NK-92 (cell line): Measurements from ENCODE around the gene AP3S2.
"Not testable (repeated sequence)": the region's sequence is repeated elsewhere in the genome, so short reads cannot be mapped to it uniquely, and the experiment has no call there.

Experiments
- DNase-seq: peaks from one replicate; lab custom pipeline; 2025; ENCODE audit not compliant: unreplicated experiment; lab: John Stamatoyannopoulos, UW

The AP3S2 gene

GRCh38 chr15:89903858-89904130 is 10.0 kb upstream of the AP3S2 start:
- no peak for DNase-seq

DNA sequence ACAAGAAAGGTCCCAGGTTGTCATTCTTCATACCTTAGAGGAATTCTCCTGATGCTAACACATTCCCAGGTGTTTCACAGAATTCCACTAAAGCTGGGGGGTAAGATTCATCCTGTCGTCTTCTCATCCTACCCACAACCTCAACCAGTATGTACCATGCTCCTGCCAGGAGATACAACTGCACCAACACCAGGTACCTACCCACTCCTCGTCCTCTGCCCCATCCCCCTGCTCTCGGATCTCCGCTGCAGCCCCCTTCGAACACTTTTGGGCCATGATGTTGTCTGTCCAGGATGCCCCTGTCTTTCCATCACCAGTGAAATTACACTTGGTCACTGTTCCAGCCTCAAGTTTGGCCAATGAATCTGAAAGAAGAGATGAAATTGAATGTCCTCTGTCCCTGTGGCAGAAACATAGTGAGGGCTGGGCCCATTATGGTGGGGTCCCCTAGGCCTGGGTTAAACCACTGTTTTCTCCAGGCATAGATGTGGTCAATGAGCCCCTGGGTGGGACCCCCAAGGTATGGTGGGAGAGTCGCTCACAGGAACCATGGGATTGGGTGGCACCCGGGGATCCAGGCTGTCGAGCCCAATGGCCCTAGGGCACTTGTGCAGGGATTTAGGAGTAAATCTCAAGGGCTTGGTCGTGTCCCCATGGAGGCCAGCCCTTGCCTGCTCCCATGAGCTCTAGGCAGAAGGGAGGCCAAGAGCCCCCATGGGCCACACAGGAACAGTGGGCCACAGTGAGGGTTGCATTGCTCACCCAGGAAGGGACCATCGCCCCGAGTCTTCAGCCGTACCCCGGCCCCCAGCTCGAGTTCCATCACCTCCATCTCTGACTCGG is 9.4 kb upstream of the AP3S2 start:
- DNase-seq, result no peak

- no peak for DNase-seq
Measured at GRCh38 chr15:89900849-89901248, 7.1 kb upstream of the AP3S2 start.

DNA sequence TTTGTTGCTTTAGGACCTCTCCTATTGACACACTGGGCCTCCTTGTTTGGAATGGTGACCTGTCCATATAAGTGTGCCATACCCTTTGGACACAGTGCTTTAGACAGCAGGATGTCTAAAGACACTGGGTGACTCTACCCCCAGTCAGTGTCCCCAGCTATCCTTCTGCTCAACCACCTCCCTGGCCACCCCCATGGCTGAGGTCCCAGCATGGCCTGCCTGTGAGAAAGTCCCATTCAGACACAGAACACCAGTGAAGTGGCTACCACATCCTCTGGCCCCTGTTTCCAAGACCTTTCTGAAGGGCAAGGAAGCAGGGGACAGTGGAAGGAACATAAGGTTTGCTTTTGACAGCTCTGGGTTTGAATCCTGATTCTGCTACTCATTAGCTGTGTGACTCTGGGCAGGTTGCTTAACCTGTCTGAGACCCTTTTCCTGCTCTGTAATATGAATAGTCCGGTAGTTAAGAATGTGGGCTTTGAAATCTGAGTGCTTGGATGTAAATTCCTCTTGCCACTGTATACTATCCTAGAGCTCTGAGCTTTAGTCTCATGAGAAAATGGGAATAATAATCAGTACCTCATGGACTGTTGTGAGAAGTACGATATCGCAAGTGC is 6.3 kb upstream of the AP3S2 start:
- DNase-seq, result no peak

DNA sequence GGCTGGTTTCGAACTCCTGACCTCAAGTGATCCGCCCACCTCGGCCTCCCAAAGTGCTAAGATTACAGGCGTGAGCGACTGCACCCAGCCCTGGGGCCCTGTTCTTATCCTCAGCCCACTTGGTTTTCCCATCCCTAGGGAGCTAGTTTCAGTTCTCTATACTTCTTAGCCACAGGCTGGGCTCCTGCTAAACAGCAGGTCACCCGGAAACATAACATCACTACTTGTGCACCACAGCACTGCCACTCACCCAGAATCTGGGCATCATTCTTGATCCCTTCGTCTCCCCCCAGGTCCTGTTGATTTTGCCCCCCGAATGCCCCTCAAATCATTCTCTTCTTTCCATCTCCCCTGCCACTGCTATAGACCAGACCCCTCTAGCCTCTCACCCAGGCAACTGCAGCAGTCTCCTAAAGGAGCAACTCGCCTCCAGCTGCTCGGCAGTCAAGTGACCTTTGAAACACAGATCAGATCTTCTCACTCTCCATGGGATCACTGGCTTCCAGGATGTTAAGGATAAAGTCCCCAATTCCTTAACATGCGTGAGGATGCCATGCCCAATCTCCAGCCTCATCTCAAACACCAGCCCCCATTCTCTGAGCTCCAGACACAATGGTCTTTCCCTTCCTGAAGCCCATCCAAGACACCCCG is 5.6 kb upstream of the AP3S2 start:
- no peak for DNase-seq

- no peak for DNase-seq
Measured at GRCh38 chr15:89898614-89899294, 5.0 kb upstream of the AP3S2 start.

DNA sequence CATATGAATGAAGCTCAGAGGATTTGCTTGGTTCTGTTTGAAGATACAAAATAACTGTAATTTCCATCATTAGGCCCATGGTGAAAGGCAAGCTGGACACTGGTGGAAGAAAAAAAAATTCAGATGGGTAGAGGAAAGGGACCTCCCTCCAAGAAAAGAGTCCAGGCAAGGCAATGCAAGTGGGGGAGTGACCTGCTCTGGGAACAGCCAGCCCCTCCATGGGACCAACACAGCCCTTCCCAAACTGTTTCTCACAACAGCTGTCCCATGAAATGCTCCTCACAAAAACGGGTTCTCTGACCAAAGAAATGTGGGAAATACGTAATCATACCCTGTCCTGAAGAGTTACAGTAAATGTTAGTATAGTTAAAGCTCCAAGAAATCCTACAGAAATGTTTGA is 4.4 kb upstream of the AP3S2 start:
- DNase-seq, result no peak

DNA sequence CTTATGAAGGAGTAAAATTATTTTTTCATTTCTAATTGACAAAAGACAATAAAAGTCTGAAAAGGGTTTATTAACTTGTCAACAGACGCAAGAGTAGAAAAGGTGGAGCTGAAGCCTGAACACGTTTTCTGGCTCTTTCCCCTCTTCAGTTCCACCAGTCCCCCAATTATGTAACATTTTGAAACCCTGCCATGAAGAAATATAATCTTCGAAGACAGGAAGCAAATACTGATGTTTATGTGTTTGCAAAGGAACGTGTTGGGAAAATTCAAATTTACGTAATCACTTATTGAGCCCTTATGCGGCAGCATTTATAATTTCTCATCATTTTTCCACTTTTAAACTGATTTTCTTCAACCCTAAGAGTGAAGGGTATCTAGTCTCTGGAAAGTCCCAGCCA is 767 bp downstream of the AP3S2 start:
- DNase-seq, result no peak

DNA sequence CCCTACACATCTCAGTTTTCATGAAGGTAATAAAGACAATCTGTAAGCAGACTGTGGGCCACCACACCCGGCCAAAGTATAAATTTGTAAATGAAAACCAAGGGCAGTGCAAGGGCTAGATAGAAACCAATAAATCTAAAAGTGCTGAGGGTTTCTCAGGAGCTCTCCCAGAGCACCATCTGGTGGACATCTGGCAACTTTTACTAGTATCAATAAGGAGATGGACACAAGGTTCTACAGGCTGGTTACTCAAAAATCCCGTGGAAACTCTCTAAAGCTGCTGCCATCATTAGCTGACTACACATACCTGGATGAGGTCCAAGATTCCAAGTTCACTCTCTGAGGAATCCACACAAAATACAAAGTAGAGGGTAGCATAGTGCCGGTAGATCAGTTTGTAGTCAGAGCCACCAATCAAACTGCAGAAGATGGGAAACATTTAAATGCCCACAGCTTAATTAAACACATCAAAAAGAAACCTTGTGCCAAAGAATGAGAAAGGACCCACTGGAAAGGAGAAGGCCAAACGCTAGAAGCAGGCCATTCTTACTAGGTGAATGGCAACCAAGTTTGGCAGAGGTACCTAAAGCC is 5.5 kb downstream of the AP3S2 start:
- no peak for DNase-seq

DNA sequence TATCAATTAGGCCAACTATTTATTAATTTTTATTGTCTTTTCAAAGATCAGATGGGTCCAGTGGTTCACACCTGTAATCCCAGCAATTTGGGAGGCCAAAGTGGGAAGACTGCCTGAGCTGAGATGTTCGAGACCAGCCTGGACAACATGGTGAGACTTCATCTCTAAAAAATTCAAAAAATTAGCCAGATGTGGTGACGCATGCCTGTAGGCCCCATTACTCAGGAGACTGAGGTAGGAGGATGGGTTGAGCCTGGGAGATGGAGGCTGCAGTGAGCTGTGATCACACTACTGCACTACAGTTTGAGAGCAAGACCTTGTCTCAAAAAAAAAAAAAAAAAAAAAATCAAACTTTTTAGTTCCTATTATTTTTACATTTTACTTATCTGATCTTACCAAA is 8.2 kb downstream of the AP3S2 start:
- no peak for DNase-seq

DNA sequence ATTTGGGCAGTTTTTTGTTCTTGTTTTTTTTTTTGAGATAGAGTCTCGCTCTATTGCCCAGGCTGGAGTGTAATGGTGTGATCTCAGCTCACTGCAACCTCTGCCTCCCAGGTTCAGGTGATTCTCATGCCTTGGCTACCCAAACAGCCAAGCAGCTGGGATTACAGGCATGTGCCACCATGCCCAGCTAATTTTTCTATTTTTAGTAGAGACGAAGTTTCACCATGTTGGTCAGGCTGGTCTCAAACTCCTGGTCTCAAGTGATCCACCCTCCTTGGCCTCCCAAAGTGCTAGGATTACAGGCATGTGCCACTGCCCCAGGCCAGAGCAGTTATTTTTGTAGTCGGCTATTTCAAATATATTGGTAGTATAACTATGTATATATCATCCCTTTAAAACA is 8.6 kb downstream of the AP3S2 start:
- not testable (repeated sequence) for DNase-seq

DNA sequence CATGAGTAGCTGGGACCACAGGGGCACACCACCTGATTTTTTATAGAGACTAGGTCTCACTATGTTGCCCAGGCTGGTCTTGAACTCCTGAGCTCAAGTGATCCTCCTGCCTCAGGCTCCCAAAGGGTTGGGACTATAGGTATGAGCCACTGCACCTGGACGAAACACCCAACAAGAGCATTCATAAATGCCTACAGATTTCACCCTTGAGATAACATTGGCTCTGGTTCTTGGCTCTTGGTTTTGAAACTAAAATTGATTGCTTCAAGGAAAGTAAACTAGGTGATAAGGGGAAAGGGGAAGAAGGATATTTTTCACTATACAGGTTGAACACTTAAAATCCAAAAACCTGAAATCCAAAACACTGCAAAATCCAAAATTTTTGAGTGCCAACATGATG is 10.3 kb downstream of the AP3S2 start:
- DNase-seq, result no peak

- DNase-seq, result no peak
Measured at GRCh38 chr15:89880727-89881126, 13.1 kb downstream of the AP3S2 start.

DNA sequence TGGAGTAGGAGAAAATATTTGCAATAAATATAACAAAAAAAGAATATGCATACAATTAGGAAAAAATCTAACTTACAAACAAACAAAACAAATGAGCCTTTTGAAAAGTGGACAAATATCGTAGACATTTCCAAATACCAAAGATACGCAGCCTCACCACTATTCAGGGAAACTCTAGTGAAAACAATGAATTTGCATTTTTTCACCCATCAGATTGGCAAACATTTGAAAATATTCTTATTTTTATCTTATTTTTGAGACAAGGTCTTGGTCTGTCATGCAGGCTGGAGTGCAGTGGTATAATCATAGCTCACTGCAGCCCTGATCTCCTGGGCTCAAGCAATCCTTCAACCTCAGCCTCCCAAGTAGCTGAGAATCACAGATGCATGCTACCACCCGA is 15.5 kb downstream of the AP3S2 start:
- DNase-seq, result no peak

DNA sequence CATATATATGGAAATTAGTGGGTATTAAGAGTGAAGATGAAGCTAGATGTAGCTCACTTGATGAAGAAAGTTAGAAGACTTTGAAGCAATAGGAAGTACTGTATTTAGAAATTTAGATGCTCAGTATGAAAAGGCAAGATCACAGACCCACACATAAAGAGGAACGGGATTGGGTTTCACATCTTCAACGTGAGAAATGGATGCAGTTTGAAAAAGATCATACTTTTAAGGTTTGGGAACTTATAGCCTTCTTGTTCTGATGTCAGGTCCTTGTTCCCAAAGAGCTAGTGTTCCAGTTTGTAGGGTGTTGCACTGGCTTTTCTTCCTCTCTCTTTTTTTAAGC is 16.7 kb downstream of the AP3S2 start:
- no peak for DNase-seq

DNA sequence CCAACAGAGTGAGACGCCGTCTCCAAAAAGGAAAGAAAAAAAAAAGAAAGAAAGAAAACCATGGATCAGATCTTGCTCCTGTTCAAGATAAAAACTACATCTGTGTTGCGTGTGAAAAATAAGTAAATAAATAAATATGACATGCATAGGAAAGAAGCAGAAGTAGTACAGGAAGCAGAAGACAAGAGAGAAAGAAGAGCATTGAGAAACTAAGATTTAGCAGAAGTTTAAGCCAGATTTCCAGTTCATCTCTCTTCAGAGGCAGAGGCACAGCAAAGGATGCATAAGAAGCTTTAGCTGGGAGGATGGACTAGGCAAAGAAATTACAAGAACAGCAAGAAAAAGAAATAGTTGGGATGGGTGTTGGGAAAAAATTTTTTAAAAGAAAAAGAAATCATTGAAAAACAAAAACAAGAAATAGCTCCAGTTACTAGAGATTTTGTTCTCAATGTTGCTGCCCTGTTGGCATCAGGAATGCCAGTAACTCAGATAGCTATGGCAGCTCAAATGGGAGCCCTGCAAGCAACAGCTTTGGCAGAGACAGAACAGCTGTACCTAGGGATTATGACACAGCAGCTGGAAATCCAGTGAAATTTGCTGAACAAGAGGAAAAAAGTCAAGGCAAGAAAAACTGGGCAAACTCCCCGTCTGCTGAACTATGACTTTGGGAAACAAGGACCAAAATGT is 17.3 kb downstream of the AP3S2 start:
- DNase-seq, result no peak

- no peak for DNase-seq
Measured at GRCh38 chr15:89875741-89876140, 18.1 kb downstream of the AP3S2 start.

- no peak for DNase-seq
Measured at GRCh38 chr15:89874926-89875564, 18.7 kb downstream of the AP3S2 start.

DNA sequence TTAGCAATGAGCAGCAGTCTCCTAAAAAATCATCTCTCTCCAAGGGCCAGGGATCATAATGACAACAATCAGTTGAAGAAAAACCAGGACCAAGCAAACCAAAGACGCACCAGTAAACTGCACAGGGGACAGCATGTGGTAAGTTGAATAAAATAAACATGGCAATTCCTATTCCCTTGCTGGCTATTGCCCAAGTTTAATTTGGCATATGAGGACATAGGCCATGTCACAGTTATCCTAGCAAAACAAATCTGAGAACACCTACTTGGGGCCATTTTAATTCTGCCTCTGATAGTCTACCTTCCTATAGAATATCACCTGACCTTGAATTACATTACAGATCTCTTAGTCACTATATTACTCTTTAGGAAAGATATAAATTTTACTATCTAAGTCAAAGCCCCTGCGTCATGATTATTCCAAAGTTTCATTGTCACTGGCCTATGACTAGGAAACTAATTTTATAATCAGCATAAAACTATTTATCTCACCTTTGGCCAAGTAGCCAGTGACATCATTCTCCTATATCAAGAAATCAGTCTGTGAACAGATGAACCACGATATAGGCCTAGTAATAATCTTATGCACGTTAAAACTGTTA is 23.0 kb downstream of the AP3S2 start:
- DNase-seq, result no peak

DNA sequence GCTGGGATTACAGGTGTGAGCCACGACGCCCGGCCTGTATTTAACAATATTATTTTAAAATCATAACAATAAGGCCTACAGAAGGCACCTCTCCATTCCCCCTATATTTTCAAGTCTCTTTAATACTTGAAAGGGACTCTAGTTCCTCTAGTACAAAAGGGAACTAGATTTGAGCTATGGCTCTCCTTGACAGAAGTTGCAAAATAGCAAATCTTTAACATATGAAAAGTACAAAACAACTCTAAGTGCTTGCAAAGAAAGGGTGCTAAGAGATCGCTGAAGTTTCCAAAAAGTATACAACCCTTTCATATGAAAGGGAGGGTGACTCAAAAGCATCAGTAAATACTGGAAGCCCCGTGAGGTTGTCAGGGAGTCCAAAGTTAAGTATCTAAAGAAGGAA is 23.8 kb downstream of the AP3S2 start:
- no peak for DNase-seq
